Activated CD8-positive, alpha-beta memory T cell treated with anti-CD3 and anti-CD28 coated beads for 48 hours (primary cell): Measurements from ENCODE around the gene DGCR8.

Source experiments
- DNase-seq, 3 experiments: peaks; one replicate each; pipeline ENCODE4 v3.0.0-alpha.2; 2020; ENCODE audit warnings: low read depth in 2 of 3, low spot score in 2 of 3

DGCR8 gene

DNA sequence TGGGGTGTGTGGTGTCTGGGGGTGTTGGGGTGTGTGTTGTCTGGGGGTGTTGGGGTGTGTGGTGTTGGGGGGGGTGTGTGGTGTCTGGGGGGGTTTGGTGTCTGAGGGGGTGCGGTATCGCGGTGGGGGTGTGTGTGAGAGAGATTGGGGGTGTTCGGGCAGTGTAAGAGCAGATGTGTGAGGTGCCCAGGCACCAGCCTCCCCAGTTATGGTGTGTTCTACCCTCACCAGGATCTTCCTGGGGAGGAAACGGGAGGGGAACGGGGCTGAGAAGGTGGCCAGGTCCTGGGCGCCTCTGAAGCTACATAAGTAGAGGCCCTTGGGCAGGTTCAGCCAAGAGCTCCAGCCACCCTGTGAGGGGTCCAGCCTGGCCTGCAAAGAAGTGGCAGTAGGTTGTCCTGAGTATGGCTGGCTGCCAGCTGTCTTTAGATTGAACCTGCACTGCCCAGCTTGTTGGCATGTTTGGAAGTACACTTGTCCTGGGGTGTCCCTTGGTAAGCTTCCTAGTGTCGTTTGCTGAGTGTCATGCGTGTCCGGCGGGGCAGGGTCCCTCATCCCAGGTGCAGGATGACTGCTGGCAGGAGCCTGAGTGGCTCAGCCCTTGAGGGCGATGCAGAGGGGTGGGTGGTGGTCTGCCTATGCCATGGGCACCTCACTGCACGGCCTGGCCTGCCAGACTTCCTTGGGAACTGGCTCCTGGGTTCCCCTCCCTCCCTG is 43.5 kb downstream of the DGCR8 start:
- DNase-seq, result no peak

DNA sequence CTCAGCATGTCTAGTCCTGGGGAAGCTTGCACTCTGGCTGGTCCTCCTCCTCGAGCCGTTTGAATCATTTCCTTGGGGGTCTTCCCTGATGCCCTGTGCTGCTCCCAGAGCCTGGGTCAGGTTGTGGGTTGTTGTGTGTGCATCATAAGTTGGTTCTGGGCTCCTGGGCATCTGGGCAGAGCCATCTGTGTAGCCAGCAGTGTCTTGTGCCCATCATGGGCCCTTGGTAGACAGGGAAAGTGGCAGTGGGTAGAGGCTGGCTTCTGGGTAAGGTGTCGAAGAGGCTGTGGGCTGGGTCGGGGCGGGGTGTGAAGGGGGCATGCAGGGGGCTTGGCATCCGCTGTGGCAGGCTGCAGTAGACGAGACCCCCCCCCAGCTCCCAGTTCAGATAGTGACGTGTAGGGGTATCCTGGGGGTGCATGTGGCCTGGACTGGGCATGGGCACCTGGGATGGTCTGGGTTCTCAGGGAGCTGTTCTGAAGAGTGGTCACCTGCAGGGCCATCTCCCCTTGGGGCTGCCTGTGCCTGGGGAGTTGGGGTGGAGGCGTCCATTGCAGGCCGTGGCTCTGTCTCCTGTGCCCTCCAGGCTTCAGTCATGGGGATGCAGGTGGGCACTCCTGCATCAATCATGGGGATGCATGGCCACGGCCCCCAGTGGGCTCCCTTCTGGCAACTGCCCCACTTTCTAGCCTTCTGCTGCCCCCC is 44.2 kb downstream of the DGCR8 start:
- no peak for DNase-seq

DNA sequence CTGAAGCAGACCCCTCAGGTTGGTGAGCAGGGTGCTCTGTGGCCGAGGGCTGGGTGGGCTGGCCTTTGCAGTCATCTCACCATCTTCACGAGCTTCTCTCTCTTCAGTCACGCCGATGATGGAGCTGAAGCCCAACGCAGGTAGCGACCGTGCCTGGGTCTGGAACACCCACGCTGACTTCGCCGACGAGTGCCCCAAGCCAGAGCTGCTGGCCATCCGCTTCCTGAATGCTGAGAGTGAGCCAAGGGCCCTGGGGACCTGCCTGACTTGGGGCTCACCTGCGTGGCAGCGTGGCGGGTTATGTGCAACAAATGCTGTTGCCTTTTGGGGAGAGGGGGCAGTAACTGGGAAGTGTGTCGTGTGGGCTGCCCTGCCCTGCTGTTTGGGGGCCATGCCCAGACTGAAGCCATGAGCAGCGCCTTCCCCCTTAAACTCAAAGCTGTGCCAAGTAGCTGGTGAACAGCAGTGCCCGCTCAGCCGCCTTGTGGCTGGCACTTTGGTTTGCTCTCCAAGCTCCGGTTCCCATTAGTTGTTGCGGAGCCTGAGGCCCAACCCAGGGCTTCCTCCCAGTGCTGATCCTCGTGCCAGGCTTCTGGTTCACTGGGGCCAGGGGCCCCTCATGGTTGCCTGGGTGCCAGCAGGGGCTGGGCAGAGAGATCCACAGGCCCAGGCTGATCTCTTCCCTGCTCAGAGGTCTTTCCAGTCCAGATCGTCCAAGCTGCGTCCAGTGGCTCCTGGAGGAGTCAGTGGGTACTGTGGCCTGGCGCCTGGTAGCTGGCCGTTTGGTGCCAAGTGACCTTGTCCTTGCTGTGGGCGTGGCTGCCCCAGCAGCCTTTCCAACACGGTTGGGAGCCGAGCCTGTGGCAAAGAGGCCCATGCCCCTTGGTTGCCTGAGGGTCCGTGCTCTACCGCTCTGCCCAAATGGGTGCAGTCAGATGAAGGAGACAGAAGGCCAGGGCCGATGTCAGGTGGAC is 45.4 kb downstream of the DGCR8 start:
- DNase-seq, result no peak

DNA sequence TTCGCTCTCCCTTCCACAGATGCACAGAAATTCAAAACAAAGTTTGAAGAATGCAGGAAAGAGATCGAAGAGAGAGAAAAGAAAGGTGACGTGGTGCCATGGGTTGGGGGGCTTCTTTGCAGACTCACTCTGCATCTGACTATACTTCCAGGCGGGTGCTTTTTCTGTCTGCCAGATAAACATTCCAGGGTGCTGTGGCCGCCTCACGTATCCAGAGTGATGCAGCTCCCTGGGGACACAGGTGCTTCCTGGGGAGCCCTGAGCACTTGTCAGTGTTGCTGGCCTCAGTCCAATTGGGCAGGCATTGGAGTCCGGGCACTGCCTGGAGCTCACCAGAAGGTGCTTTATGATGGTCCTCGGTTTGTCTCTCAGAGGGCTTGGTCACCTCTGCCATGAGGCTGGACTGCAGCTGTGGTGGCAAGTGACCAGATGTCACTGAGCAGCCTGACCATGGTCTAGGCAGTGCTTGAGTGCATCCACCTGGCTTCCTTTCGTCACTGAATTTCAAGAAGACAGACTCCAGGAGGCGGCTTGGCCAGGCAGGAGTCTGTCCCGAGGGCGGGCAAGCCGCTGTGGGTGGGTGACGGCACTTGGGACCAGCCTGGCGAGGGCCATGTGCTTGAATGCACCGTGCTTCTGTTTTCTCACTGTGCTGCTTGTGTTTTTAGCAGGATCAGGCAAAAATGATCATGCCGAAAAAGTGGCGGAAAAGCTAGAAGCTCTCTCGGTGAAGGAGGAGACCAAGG is 46.4 kb downstream of the DGCR8 start:
- DNase-seq, result no peak

DNA sequence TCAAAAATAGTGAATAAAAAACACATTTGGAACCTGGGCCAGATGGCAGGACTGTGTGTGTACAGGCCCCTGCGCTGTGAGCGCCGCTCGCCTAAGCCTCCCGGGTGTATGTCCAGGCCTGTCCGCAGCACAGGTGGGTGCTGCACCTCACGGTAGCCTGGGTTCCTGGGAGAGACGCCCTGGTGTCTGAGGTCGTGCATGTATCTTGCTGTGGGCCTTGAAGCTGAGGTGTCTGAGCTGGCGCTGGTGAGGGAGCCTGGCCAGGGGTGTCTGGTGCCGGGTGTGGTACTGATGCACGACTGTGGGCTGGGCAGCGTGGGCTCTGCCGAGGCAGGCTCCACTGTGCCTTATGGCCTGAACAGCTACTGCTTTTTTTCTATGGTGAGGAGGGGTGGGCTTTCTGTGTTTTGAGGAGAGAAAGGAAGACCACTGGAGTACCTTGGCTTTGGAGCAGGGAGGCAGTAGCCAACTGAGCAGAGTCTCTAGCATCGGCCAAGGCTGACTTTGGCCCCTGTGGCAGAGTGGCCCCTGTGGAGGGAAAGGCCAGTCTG is 47.4 kb downstream of the DGCR8 start:
- DNase-seq, result no peak

DNA sequence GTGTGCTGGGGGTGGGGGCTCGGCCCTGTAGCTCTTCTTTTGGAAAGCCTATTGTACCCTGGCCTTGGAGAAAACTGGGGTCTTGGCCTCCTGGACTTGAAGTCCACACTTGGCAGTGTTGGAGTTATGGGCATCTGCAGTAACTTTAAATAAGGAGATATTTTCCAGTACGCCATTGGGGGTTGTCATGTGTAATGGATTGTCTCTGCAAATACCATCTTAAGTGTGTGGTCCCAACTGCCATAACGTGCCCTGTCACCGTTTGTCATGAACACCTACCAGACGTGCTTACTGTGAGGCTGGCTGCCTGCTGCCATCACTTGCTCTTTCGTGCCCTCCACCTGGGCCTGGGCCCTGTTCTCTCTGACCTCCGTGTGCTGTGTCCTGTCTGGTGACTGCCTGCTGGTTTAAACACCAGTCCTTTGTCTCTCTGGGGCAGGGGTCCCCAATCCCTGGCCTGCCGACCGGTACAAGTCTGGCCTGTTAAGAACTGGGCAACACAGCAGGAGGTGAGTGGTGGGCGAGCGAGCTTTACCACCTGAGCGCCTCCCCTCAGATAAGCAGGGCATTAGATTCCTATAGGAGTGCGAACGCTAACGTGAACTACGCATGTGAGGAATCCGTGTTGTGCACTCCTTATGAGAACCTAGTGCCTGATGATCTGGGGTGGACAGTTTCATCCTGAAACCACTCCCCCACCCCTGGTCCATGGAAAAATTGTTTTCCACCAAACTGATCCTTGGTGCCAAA is 48.0 kb downstream of the DGCR8 start:
- DNase-seq, result no peak

DNA sequence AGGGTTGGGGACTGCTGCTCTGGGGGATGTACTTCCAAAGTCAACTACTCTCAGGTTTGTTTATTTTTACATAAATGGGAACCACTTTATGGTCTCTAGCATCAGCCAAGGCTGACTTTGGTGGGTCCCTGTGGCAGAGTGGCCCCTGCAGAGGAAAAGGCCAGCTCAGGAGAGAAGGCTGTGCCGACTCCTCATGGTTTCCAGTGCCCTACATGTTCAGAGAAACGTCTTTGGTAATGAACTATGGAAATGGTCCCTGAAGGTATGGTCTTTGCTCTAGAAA is 48.5 kb downstream of the DGCR8 start:
- no peak for DNase-seq

DNA sequence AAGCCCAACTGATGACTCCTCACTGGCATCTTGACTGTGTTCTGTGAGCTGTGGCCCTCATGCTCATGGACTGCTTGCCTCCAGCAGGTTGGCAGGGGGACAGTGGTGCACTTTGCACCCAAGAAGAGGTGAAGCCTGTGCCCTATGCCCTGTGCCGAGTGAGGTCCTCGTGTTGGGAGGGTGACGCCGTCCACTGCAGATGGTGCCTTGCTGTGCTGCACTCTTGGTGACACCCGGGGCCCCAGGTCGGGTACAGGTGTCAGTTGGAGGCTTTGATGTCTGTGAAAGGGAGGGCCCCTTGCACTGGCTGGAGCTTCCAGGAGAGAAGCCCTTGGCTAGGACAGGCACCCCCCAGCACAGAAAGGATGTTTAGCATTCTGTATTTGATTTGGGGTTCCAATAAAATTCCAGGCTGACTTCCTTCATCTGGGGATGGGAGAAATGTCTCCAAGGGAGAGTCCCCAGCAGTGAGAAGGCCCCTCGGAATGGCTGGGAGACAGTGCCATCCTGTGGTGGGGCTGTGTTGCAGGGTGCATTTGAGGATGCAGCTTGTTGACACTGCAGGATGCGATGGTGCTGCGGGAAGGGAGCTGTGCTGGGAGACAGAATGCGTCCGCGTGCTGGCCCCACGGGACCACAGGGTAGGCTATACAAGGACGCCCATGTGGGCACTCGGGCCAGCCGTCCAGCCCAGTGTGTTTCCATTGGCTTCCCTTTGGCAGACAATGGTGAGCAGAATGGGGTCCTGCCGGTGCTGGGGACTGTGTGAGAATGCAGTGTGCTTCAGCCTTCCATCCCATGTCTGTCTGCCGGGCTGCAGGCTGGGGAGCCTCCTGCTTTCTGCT is 49.1 kb downstream of the DGCR8 start:
- no peak for DNase-seq

DNA sequence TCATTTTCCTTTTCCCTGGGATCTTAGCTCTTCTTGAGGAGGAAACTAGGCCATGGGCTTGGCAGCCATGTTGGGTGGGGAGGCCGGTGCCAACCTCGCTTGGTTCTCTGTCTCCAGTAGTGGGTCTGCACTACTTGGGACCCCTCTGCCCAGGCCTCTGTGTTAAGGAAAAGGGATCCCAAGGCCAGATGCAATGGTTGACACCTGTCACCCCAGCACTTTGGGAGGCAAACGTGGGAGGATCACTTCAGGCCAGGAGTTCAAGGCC is 49.6 kb downstream of the DGCR8 start:
- no peak for DNase-seq

DNA sequence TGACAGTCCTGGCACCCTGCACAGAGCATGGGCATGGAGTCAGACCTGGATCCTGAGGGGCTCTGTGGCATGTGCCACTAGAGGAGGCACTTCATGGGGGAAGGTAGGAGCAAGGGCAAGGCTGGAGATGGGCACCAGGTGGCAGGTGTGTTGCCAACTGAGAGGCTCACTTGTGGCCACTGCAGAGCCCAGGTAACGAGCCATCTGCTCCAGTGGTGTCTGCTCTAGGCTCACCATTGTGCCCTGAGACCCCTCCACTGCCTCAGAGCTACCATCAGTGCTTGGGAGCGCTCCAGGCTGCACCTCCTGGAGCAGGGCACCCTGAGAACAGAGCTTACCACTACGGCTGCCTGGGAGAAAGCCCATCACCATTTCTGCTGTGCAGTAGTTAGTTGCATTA is 50.3 kb downstream of the DGCR8 start:
- DNase-seq, result no peak

DNA sequence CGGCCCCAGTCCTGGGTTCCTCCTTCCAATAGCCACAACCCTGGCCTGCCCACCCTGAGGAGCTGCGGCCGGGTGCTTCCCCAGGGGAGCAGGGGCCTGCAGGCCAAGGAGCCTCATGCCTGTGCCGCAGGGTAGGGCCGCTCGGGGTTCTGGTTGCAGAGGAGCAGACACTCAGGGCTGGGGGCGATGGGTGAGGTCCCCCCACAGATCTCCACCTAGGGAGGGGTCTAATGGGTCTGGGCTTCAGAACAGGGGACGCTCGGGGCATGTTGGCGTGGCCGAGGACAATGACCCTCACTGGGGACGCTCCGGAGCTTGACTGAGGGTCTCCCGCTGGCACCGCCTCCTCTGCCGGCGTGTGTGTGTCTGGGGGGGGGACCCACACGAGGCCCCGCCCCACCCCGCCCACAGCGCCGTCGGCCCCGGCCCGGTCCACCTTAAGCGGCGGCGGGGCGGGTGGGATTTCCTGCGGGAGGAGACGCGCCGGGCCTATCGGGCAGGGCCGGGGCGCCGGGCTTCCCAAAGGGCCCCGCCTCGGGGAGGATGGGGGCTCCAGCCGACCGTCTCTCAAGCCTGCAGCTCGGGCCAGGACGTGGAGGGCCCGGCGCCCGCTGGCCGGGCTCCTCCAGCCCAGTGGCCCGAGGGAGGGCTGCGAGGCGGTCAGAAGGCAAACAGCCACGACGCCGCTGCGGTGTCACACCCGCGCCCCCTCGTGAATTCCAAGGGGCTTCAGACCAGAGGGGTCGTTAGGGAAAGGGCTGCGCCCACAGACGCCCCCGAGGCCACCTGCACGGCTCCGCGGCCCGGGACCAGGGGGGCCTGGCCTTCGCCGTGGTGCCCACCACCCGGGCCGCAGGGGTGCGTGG is 50.9 kb downstream of the DGCR8 start:
- DNase-seq, result peak in 1 of 3 experiments; percentile 55

DNA sequence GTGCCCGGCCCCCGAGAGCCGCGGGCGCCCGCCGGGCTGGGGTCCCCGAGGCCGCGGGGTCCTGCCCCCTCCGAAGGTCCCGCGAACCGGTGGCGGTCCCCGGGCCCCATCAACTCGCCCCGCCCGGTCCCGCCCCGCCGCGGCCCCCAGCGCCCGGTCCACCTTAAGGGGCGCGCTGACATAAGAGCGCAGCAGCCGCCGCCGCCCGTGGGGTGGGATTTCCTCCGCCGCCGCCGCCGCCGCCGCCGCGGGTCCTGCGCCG is 51.5 kb downstream of the DGCR8 start, which contains the start of gene ZDHHC8:
Gene ZDHHC8, plus strand, starts transcription at position 208 of the 262 bp plus-strand sequence. CDS start 144 bp downstream, outside the sequence.
- no peak for DNase-seq

DNA sequence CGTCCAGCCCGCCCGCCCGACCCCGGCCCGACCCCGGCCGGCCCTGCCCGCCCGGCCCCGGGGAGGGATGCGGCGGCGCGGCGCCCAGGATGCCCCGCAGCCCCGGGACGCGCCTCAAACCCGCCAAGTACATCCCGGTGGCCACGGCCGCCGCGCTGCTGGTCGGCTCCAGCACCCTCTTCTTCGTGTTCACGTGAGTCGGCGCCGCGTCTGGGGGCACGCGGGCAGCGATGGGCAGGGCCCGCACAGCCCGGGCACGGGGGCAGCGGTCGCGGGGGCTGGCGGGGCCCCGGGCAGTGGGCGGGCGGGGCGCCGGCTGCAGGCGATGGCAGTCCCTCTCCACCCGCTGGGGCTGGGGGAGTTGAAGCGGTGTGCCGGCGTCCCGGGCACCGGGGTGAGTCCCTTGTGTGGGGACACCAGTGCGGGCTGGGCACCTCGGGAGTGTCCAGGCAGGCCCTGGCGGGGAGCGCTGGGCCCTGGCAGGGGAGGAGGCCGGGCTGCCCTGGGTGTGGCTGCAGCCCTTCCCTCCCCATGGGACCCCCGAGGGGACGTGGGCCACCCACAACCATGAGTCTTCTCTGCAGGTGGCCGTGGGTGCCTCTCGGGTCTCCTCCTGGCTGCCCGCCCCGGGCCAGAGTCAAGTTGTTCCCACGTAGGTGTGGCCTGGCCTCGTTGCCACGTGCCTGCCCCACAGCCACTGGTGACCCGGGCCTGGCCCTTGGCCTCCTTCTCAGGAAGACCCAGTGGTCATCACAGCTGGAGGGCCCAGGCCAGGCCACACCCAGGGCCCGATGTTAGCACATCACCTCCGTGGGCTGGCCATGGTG is 52.0 kb downstream of the DGCR8 start:
- no peak for DNase-seq

DNA sequence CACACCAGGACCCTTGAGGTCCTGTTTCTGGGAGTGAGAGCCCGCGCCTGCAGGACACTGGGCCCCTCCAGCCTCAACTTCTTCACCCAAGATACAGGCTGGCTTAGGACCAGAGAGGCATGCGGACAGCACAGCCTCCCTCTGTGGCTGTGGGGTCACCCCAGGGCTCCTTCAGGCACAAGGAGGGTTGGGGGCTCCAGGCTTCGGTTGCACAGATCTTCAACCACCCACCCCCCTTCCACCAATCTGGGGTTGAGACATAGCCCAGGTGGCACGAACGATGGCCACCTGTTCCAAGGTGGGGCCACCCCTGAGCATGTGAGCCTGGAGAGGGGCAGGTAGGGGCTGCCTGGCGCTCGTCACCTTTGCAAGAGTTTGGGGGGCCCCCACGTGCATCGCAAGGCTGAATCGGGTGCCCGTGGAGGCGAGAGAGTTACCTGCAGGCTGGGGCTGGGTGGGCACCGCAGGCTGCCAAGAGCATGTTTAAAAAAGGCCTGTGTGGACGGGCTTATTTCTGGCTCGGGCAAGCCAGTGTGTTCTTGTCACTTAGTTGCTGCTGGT is 52.7 kb downstream of the DGCR8 start:
- no peak for DNase-seq

DNA sequence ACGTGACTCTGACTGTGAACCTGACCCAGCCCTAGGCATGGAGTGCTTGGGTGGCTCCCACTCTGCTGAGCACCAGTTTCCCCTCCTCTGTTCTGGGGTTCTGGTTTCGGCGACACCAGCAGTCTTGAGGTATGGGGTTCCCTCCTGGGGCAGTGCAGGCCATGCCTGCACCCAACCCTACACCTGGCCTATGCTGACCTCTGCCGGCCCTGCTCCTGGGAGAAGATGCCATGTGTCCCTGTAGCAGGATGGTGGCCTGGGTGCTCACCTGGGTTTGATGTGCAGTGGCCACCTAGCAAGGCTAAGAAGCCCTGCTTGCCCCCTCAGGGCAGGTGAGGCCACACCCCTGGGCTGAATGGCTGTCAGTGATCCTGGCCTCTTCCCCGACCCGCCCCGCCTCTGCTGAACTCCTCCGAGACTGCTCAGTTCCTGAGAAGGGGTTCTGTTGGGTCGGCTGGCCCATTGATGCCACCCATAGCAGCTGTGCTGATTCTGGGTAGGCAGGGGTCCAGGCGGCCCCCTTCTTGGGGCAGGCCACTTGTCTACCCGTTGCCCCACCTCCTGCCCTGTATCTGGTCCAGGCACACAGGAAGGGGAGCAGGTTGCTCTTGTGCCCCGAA is 54.0 kb downstream of the DGCR8 start:
- DNase-seq, result no peak

DNA sequence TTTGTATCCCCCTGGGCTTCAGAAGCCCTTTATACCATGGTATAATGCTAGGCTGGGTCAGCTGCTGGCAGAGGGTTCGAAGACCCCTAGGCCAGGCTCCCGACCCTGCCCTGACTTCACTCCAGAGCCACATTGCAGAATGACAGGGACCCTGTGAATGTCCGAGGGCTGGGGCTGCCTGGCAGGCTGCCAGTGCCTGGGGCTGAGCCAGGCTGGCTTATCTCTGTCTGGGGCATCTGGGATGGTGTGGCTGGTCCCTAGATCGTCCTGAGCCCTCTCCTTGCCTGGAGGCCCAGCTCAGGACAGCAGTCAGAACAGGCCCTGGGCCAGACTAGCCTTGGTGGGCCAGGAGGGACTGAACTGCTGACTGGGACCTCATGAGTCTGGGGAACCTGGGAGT is 55.2 kb downstream of the DGCR8 start:
- no peak for DNase-seq
